Natural killer cell (primary cell): ENCODE data around the gene FBXW5. TPM values are rescaled to one million over a fixed set of nuclear protein-coding genes. Genes with fewer than 3 reads are reported as not detected.

Source experiments
- ATAC-seq, 3 donors: fragments of 150-1000 bp in 2 of 3; fragments of 200-7000 bp in 1 of 3; cut with Tn5 transposase; 1 replicate in 1 of 3; 2 replicates in 2 of 3; pipeline ENCODE4 v1.10.0; 2021; ENCODE audit warnings: mild to moderate bottlenecking in 2 of 3, moderate library complexity in 2 of 3
- DNase-seq, 2 donors: peaks; one replicate each; pipeline versions ENCODE4 v3.0.0 to v3.0.0-alpha.2; 2013 to 2021; ENCODE audit warnings: mixed read lengths in 1 of 2
- H3K27ac ChIP-seq: one replicate; pipeline ENCODE4 v1.5.1; 2013; ENCODE audit warnings: mild to moderate bottlenecking, low read length
- H3K27me3 ChIP-seq: one replicate; pipeline ENCODE4 v1.6.1; 2013; ENCODE audit warnings: low read length; ENCODE audit not compliant: control insufficient read depth, insufficient read depth
- H3K36me3 ChIP-seq: one replicate; pipeline ENCODE4 v1.6.1; 2013; ENCODE audit warnings: low read length; ENCODE audit not compliant: control insufficient read depth, insufficient read depth
- H3K4me1 ChIP-seq: one replicate; pipeline ENCODE4 v1.6.1; 2013; ENCODE audit warnings: low read length; ENCODE audit not compliant: control insufficient read depth, insufficient read depth
- H3K4me3 ChIP-seq: one replicate; pipeline ENCODE4 v1.5.1; 2013; ENCODE audit warnings: low read length
- H3K9me3 ChIP-seq: one replicate; pipeline ENCODE4 v1.6.1; 2013; ENCODE audit warnings: low read length; ENCODE audit not compliant: control insufficient read depth, insufficient read depth
- H3K27ac Mint-ChIP-seq, 2 donors: one replicate each; pipeline ENCODE4 v1.8.0; 2022; ENCODE audit warnings: mild to moderate bottlenecking in 2 of 2, mixed read lengths in 2 of 2, moderate library complexity in 1 of 2
- H3K27me3 Mint-ChIP-seq, 2 donors: one replicate each; pipeline ENCODE4 v1.8.0; 2022; ENCODE audit warnings: low read depth in 2 of 2, mixed read lengths in 2 of 2
- H3K36me3 Mint-ChIP-seq: one replicate; pipeline ENCODE4 v1.8.0; 2022; ENCODE audit warnings: mixed read lengths
- H3K4me1 Mint-ChIP-seq, 2 donors: one replicate each; pipeline ENCODE4 v1.8.0; 2022; ENCODE audit warnings: mixed read lengths in 2 of 2
- H3K4me3 Mint-ChIP-seq: one replicate; pipeline ENCODE4 v1.8.0; 2022; ENCODE audit warnings: mild to moderate bottlenecking, moderate library complexity, mixed read lengths
- H3K9me3 Mint-ChIP-seq, 2 donors: one replicate each; pipeline ENCODE4 v1.8.0; 2022; ENCODE audit warnings: mixed read lengths in 2 of 2
- CTCF ChIP-seq: fragments of 200-600 bp; IDR thresholded peaks from one replicate; pipeline ENCODE4 v1.8.0; 2022; ENCODE audit warnings: antibody characterized with exemption
- WGBS: methylation state at CpG from one replicate; pipeline ENCODE4 v1.1.7; 2013; ENCODE audit warnings: missing lambda C conversion rate; ENCODE audit not compliant: insufficient coverage; 5-methylcytosine and 5-hydroxymethylcytosine counted together
- intact Hi-C: fragments of 100-400 bp; cut with micrococcal nuclease; formaldehyde crosslinking; loops from one replicate; pipeline ENCODE4 v1.14.2; 2022
- total RNA-seq, 4 donors: library from RNA; stranded (reverse); fragments of 120-200 nt in 1 of 4; gene quantifications; one replicate each; pipeline versions ENCODE4 v1.2.3 to v1.2.4, GENCODE V29; 2013 to 2022

Gene FBXW5
- 100 to 1,000 TPM; 117 to 144 (median 136) TPM for total RNA-seq
- total RNA-seq (2013) = 121 TPM

- ATAC-seq = peak; percentile 87 to 92 (median 87)
- Histone ChIP-seq H3K36me3 (peaks cover 33% of the 10 kb centered on the region), H3K27me3 (no peaks in the 10 kb centered on the region), H3K4me3 (peak within 1 kb of the TSS; percentile 92), H3K27ac (peak within 1 kb of the TSS; percentile 61), H3K9me3 (no peaks in the 10 kb centered on the region), H3K4me1 (peaks cover 56% of the 10 kb centered on the region)
- Mint-ChIP-seq H3K36me3 (no peaks in the 10 kb centered on the region), H3K27me3 (no peaks in the 10 kb centered on the region), H3K4me3 (peak within 1 kb of the TSS; percentile 88), H3K4me1 (peaks cover 7 to 25% of the 10 kb centered on the region in 2 donors), H3K9me3 (no peaks in the 10 kb centered on the region), H3K27ac (peak within 1 kb of the TSS; percentile 89 to 93)
- 4% methylated on average over 74 of the region's 74 CpGs for WGBS
- peak; percentile 95 to 98 for DNase-seq
- TF ChIP-seq CTCF = peak; percentile 92
- intact Hi-C loops = loop anchor here (5.0 kb wide), 1 partner anchor 57 kb away; the partner anchor contains the start of gene TRAF2
Measured at GRCh38 chr9:136944519-136945332, at the start of gene FBXW5, which contains the start of gene C8G. Gene FBXW5, minus strand, starts transcription at chr9:136944738. Its CDS starts 655 bp downstream, at chr9:136944083. Gene C8G, plus strand, starts transcription at chr9:136945243. Its CDS starts 78 bp downstream, at chr9:136945321.

- 34% methylated on average over 18 of the region's 18 CpGs for WGBS
- Mint-ChIP-seq H3K27me3 (peaks cover 0 to 2% of the 10 kb centered on the region in 2 donors), H3K27ac (peak overlapping the region; percentile 92 to 96), H3K9me3 (no peaks in the 10 kb centered on the region), H3K4me1 (peaks cover 21 to 58% of the 10 kb centered on the region in 2 donors), H3K36me3 (no peaks in the 10 kb centered on the region), H3K4me3 (peak overlapping the region; percentile 88)
- H3K27me3 ChIP-seq = no peaks in the 10 kb centered on the region
- peak overlapping the region; percentile 81 for H3K4me3 ChIP-seq
- peaks cover 60% of the 10 kb centered on the region for H3K4me1 ChIP-seq
- no peak for TF ChIP-seq CTCF
- intact Hi-C loops = loop anchor here (1.0 to 2.0 kb wide), 3 partner anchors 15 to 111 kb away; no protein-coding TSS in a partner anchor
- no peak for ATAC-seq
- H3K9me3 ChIP-seq = no peaks in the 10 kb centered on the region
- peaks cover 16% of the 10 kb centered on the region for H3K36me3 ChIP-seq
- peak overlapping the region; percentile 96 for H3K27ac ChIP-seq
- no peak for DNase-seq
Measured at GRCh38 chr9:136992819-136993369, 48.4 kb upstream of the FBXW5 start.

GRCh38 chr9:136991993-136992818 lies 47.7 kb upstream of the FBXW5 start, which contains the start of gene PAXX:
Gene PAXX, plus strand, starts transcription at chr9:136992422. Its CDS starts 22 bp downstream, at chr9:136992444.
- H3K27me3 ChIP-seq = peaks cover 2% of the 10 kb centered on the region
- peaks cover 0 to 4% of the 10 kb centered on the region in 2 donors for H3K27me3 Mint-ChIP-seq
- under 1% methylated on average over 90 of the region's 92 CpGs for WGBS
- H3K9me3 Mint-ChIP-seq = no peaks in the 10 kb centered on the region
- H3K9me3 ChIP-seq = no peaks in the 10 kb centered on the region
- H3K4me1 Mint-ChIP-seq = peaks cover 15 to 52% of the 10 kb centered on the region in 2 donors
- H3K27ac ChIP-seq = peak within 1 kb of the TSS; percentile 96
- peaks cover 53% of the 10 kb centered on the region for H3K4me1 ChIP-seq
- peak within 1 kb of the TSS; percentile 92 to 96 for H3K27ac Mint-ChIP-seq
- peak within 1 kb of the TSS; percentile 81 for H3K4me3 ChIP-seq
- peak within 1 kb of the TSS; percentile 88 for H3K4me3 Mint-ChIP-seq
- no peak for TF ChIP-seq CTCF
- peaks cover 16% of the 10 kb centered on the region for H3K36me3 ChIP-seq
- peak; percentile 92 to 95 for DNase-seq
- no peaks in the 10 kb centered on the region for H3K36me3 Mint-ChIP-seq
- intact Hi-C loops = loop anchor here (1.0 to 2.0 kb wide), 3 partner anchors 14 to 110 kb away; no protein-coding TSS in a partner anchor
- peak; percentile 75 to 91 (median 77) for ATAC-seq
